Caco-2 (cell line): ENCODE measurements around the gene FCN2. TPM values are rescaled to one million over a fixed set of nuclear protein-coding genes. Genes with fewer than 3 reads are reported as not detected.

ENCODE experiments used
- BruUV-seq: library from RNA; stranded (reverse); fragments of 400-500 nt; replicated peaks from 2 replicates; lab custom pipeline; 2021; lab: Mats Ljungman, UMichigan
- CTCF ChIA-PET: fragments of 300-600 bp; sonication (Branson Sonifier 250); formaldehyde crosslinking; loops from one replicate; lab custom pipeline; 2022; ENCODE audit warnings: antibody characterized with exemption; lab: Charles Lee
- POLR2A ChIA-PET: fragments of 300-600 bp; sonication (Branson Sonifier 250); formaldehyde crosslinking; loops from one replicate; lab custom pipeline; 2022; ENCODE audit warnings: antibody characterized with exemption; lab: Charles Lee
- DNase-seq, 2 experiments: peaks; one replicate each; pipeline versions ENCODE4 v3.0.0 to v3.0.0-alpha.2; 2020 to 2022
- H3K27me3 ChIP-seq: replicated peaks from 2 replicates; pipeline ENCODE4 v1.6.0; 2011; ENCODE audit warnings: low read length; ENCODE audit not compliant: control insufficient read depth, insufficient read depth
- H3K36me3 ChIP-seq: 2 replicates; pipeline ENCODE4 v1.5.1; 2011; ENCODE audit warnings: low read length; ENCODE audit not compliant: control insufficient read depth, insufficient read depth
- H3K4me1 ChIP-seq: fragments of 250-450 bp; sonication (Bioruptor Pico); 2 replicates; pipeline ENCODE4 v1.5.1; 2020; ENCODE audit warnings: mild to moderate bottlenecking
- H3K4me3 ChIP-seq: 2 replicates; pipeline ENCODE4 v1.5.1; 2011; ENCODE audit warnings: low read depth, mild to moderate bottlenecking, control low read depth, low read length
- H3K9me3 ChIP-seq: fragments of 250-450 bp; sonication (Bioruptor Pico); 2 replicates; pipeline ENCODE4 v1.5.1; 2020; ENCODE audit warnings: mild to moderate bottlenecking, moderate library complexity
- H3K27ac Mint-ChIP-seq: one replicate; pipeline ENCODE4 v1.8.0; 2022; ENCODE audit warnings: mixed read lengths; ENCODE audit not compliant: unreplicated experiment
- H3K27me3 Mint-ChIP-seq: one replicate; pipeline ENCODE4 v1.8.0; 2022; ENCODE audit warnings: mixed read lengths; ENCODE audit not compliant: insufficient read depth, unreplicated experiment
- H3K36me3 Mint-ChIP-seq: one replicate; pipeline ENCODE4 v1.8.0; 2022; ENCODE audit warnings: mild to moderate bottlenecking, mixed read lengths; ENCODE audit not compliant: insufficient read depth, unreplicated experiment
- H3K4me1 Mint-ChIP-seq: one replicate; pipeline ENCODE4 v1.8.0; 2022; ENCODE audit warnings: low read depth, mixed read lengths; ENCODE audit not compliant: unreplicated experiment
- H3K4me3 Mint-ChIP-seq: one replicate; pipeline ENCODE4 v1.8.0; 2022; ENCODE audit warnings: mild to moderate bottlenecking, moderate library complexity, mixed read lengths; ENCODE audit not compliant: unreplicated experiment
- H3K9me3 Mint-ChIP-seq: one replicate; pipeline ENCODE4 v1.8.0; 2022; ENCODE audit warnings: mixed read lengths; ENCODE audit not compliant: unreplicated experiment
- intact Hi-C: fragments of 100-400 bp; cut with micrococcal nuclease; formaldehyde crosslinking; loops from one replicate; pipeline ENCODE4 v1.10.0; 2022; ENCODE audit not compliant: unreplicated experiment
- total RNA-seq: library from RNA; stranded (reverse); gene quantifications from 2 replicates; pipeline ENCODE4 v1.2.3, GENCODE V29; 2022
- TF ChIP-seq, protein P1 (sequence below), 2 experiments: fragments of 200-600 bp in 1 of 2; IDR thresholded peaks; 1 replicate in 1 of 2; 2 replicates in 1 of 2; pipeline versions ENCODE4 v1.5.1 to v1.8.0; 2011 to 2022; ENCODE audit warnings: antibody characterized with exemption in 1 of 2, control low read depth in 1 of 2, inconsistent platforms in 1 of 2, low read depth in 1 of 2, low read length in 1 of 2, mild to moderate bottlenecking in 1 of 2, moderate library complexity in 1 of 2; ENCODE audit not compliant: insufficient read depth in 1 of 2, severe bottlenecking in 1 of 2, unreplicated experiment in 1 of 2

Gene FCN2
- total RNA-seq, 1 experiment from 2014 or later = not detected

DNA sequence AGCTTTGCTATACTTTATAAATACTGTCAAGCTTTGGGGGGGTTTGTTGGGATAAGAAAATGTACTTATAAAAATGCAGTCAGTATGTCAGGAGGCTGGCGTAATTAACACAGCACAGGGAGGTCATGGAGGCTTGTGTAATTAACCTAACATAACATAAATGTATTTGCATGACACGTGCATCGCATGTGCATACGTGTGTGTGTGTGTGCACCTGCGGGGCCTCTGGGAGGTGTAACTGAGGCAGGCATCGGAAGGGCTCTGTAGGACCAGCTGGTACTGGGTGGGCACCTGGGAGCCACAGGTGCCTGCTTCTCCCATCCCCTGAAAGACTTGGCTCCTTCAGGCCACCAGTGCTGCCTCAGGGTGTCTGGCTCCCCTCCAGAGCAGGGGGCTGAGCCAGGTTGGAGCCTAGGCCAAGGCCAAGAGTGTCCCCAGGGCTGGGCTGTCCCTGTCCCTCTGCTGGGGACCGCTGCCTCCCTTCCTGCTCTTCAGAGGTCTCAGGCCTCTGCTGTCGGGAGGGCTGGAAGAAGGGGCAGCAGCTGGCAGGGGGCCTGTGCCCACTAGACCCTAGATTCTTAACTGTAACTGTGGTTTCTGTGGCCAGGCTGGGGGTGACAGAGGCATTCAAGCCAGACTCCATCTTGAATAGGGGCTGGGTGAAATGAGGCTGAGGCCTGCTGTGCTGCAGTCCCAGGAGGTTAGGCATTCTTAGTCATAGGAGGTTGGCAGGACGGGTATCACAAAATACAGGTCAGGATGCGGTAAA lies 9.0 kb downstream of the FCN2 start:
- no peak overlapping the region for H3K4me3 Mint-ChIP-seq
- CTCF ChIA-PET = no interaction called here
- BruUV-seq = no TSS peak
- H3K36me3 ChIP-seq = no peaks in the 10 kb centered on the region
- no peak overlapping the region for H3K27ac Mint-ChIP-seq
- no peaks in the 10 kb centered on the region for H3K4me1 Mint-ChIP-seq
- no peak overlapping the region for H3K4me3 ChIP-seq
- no peak for DNase-seq
- no peaks in the 10 kb centered on the region; the same call in 1 of the 2 replicates for H3K9me3 ChIP-seq
- POLR2A ChIA-PET = interaction anchor here (0.5 kb wide), 1 partner anchor 118 kb away, joined by 4 read pairs; no protein-coding TSS in a partner anchor
- H3K36me3 Mint-ChIP-seq = peaks cover 6% of the 10 kb centered on the region
- intact Hi-C loops = no loop called here
- peaks cover 9% of the 10 kb centered on the region for H3K27me3 Mint-ChIP-seq
- no peaks in the 10 kb centered on the region; the same call in 1 of the 2 replicates for H3K27me3 ChIP-seq
- no peaks in the 10 kb centered on the region for H3K9me3 Mint-ChIP-seq
- TF ChIP-seq, protein P1, sequence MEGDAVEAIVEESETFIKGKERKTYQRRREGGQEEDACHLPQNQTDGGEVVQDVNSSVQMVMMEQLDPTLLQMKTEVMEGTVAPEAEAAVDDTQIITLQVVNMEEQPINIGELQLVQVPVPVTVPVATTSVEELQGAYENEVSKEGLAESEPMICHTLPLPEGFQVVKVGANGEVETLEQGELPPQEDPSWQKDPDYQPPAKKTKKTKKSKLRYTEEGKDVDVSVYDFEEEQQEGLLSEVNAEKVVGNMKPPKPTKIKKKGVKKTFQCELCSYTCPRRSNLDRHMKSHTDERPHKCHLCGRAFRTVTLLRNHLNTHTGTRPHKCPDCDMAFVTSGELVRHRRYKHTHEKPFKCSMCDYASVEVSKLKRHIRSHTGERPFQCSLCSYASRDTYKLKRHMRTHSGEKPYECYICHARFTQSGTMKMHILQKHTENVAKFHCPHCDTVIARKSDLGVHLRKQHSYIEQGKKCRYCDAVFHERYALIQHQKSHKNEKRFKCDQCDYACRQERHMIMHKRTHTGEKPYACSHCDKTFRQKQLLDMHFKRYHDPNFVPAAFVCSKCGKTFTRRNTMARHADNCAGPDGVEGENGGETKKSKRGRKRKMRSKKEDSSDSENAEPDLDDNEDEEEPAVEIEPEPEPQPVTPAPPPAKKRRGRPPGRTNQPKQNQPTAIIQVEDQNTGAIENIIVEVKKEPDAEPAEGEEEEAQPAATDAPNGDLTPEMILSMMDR (IDR thresholded peaks at IDR 0.05; ENCODE audit: insufficient read depth in 1 of 2, low read depth in 1 of 2, low read length in 1 of 2, severe bottlenecking in 1 of 2, unreplicated experiment in 1 of 2) = no peak
- no peaks in the 10 kb centered on the region for H3K4me1 ChIP-seq

DNA sequence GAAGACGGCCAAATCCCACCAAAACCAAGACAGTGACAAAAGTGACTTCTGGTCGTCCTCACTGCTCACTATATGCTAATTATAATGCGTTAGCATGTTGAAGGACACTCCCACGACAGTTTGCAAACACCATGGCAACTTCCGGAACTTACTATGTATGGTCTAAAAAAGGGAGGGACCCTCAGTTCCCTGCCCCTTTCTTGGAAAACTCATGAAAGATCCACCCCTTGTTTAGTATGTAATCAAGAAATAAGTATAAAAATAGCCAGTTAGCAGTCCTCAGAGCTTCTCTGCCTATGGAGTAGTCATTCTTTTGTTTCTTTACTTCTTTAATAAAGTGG lies 9.5 kb downstream of the FCN2 start:
- no peaks in the 10 kb centered on the region; the same call in 1 of the 2 replicates for H3K27me3 ChIP-seq
- POLR2A ChIA-PET = no interaction called here
- intact Hi-C loops = no loop called here
- Mint-ChIP-seq H3K4me1 (no peaks in the 10 kb centered on the region), H3K27ac (no peak overlapping the region), H3K36me3 (peaks cover 6% of the 10 kb centered on the region), H3K4me3 (no peak overlapping the region), H3K9me3 (no peaks in the 10 kb centered on the region), H3K27me3 (peaks cover 9% of the 10 kb centered on the region)
- DNase-seq = no peak
- no peak overlapping the region for H3K4me3 ChIP-seq
- H3K4me1 ChIP-seq = no peaks in the 10 kb centered on the region
- BruUV-seq = no TSS peak
- no peaks in the 10 kb centered on the region for H3K36me3 ChIP-seq
- CTCF ChIA-PET = no interaction called here
- TF ChIP-seq, protein P1 (IDR thresholded peaks at IDR 0.05; ENCODE audit: insufficient read depth in 1 of 2, low read depth in 1 of 2, low read length in 1 of 2, severe bottlenecking in 1 of 2, unreplicated experiment in 1 of 2) = no peak
- no peaks in the 10 kb centered on the region; the same call in 1 of the 2 replicates for H3K9me3 ChIP-seq

DNA sequence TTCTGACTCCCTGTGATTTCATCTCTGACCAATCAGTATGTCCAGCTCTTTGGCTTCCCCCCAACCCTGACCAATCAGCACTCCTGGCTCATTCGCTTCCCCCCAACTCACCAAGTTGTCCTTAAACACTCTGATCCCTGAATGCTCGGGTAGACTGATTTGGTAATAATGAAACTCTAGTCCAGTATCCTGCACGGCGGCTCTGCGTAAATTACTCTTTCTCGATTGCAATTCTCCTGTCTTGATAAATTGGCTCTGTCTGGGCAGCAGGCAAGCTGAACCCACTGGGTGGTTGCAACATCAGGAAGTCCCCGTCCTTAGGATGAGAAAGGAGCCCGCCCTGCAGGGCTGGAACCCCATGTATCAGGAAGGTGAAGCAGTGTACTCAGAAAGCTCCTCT lies 10.4 kb downstream of the FCN2 start:
- no peak overlapping the region for H3K27ac Mint-ChIP-seq
- H3K36me3 ChIP-seq = no peaks in the 10 kb centered on the region
- ChIA-PET POLR2A (no interaction called here), CTCF (no interaction called here)
- peaks cover 13% of the 10 kb centered on the region for H3K27me3 Mint-ChIP-seq
- H3K9me3 ChIP-seq = no peaks in the 10 kb centered on the region; the same call in 1 of the 2 replicates
- H3K27me3 ChIP-seq = no peaks in the 10 kb centered on the region; the same call in 1 of the 2 replicates
- peaks cover 6% of the 10 kb centered on the region for H3K36me3 Mint-ChIP-seq
- no TSS peak for BruUV-seq
- H3K9me3 Mint-ChIP-seq = no peaks in the 10 kb centered on the region
- intact Hi-C loops = no loop called here
- H3K4me3 ChIP-seq = no peak overlapping the region
- DNase-seq = no peak
- no peak overlapping the region for H3K4me3 Mint-ChIP-seq
- TF ChIP-seq, protein P1 (IDR thresholded peaks at IDR 0.05; ENCODE audit: insufficient read depth in 1 of 2, low read depth in 1 of 2, low read length in 1 of 2, severe bottlenecking in 1 of 2, unreplicated experiment in 1 of 2) = no peak
- H3K4me1 ChIP-seq = no peaks in the 10 kb centered on the region
- no peaks in the 10 kb centered on the region for H3K4me1 Mint-ChIP-seq
